ENCODE measurements around the gene PROSER2.

DNA sequence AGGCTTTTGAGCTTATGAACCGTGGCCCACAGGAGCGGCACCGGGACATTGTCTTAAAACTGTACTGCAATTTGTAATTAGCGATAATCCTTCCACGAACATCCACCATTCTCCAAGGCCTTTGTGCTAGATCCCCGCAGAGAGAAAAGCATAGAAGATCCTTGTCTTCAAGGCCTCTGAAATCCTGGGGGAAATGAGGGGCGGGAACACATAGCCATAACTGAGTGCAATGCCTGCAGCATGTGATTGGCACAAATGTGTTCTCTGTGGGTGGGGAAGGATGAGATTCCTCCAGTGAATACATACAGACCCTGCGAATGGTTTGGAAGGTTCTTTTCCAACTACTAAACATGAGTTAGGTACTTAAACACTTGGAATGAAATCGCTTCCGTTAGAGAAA lies 25.9 kb upstream of the PROSER2 start:
- no peak for TF ChIP-seq POLR2A (IDR thresholded peaks at IDR 0.05; ENCODE audit: low read depth)
- TF ChIP-seq, protein P1, sequence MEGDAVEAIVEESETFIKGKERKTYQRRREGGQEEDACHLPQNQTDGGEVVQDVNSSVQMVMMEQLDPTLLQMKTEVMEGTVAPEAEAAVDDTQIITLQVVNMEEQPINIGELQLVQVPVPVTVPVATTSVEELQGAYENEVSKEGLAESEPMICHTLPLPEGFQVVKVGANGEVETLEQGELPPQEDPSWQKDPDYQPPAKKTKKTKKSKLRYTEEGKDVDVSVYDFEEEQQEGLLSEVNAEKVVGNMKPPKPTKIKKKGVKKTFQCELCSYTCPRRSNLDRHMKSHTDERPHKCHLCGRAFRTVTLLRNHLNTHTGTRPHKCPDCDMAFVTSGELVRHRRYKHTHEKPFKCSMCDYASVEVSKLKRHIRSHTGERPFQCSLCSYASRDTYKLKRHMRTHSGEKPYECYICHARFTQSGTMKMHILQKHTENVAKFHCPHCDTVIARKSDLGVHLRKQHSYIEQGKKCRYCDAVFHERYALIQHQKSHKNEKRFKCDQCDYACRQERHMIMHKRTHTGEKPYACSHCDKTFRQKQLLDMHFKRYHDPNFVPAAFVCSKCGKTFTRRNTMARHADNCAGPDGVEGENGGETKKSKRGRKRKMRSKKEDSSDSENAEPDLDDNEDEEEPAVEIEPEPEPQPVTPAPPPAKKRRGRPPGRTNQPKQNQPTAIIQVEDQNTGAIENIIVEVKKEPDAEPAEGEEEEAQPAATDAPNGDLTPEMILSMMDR (IDR thresholded peaks at IDR 0.05) = no peak
- TF ChIP-seq POLR2AphosphoS5 (IDR thresholded peaks at IDR 0.05) = no peak

Data from esophagus muscularis mucosa (tissue), 3 donors.